ENCODE measurements around the gene SSR2.

The SSR2 gene

GRCh38 chr1:156021954-156022353, 1.2 kb upstream of the SSR2 start:
- H4K20me1 ChIP-seq (ENCODE audit: insufficient read depth, low read length, poor library complexity, severe bottlenecking): peaks cover 14% of the 10 kb centered on the region
- peaks cover 32% of the 10 kb centered on the region for H3K79me2 ChIP-seq (ENCODE audit: insufficient read depth, low read length)
- no peaks in the 10 kb centered on the region for H3K9me3 ChIP-seq (ENCODE audit: insufficient read depth, low read depth, low read length)
- H3K4me1 ChIP-seq (ENCODE audit: insufficient read depth, low read length, poor library complexity, severe bottlenecking): peaks cover 12% of the 10 kb centered on the region
- no peak overlapping the region for H2AFZ ChIP-seq (ENCODE audit: low read length)
- no peaks in the 10 kb centered on the region for H3K9me2 ChIP-seq (replicated peaks; ENCODE audit: low read depth, low read length)
- H3K4me3 ChIP-seq (ENCODE audit: low read length, poor library complexity, severe bottlenecking): no peak overlapping the region
- H3K9ac ChIP-seq (ENCODE audit: low read depth, low read length, poor library complexity, severe bottlenecking): no peak overlapping the region
- no peak overlapping the region for H3K4me2 ChIP-seq (ENCODE audit: low read depth, low read length, poor library complexity, severe bottlenecking)
- H3F3A ChIP-seq (ENCODE audit: low read depth): no peaks in the 10 kb centered on the region
- no peak for TF ChIP-seq CTCF (conservative IDR thresholded peaks at IDR 0.05; ENCODE audit: low read length)
- no peak for TF ChIP-seq EZH2phosphoT487 (IDR thresholded peaks at IDR 0.05; ENCODE audit: borderline replicate concordance)
- H3K36me3 ChIP-seq (ENCODE audit: insufficient read depth, low read length): peaks cover 4% of the 10 kb centered on the region; the same call in 1 of the 2 replicates
- no peaks in the 10 kb centered on the region for H3K27me3 ChIP-seq (ENCODE audit: insufficient read depth, low read length, poor library complexity, severe bottlenecking)

GRCh38 chr1:156021093-156021428, 310 bp upstream of the SSR2 start:
- Histone ChIP-seq H3K79me2 (ENCODE audit: insufficient read depth, low read length) (peaks cover 38% of the 10 kb centered on the region), H3K9me2 (replicated peaks; ENCODE audit: low read depth, low read length) (no peaks in the 10 kb centered on the region), H3F3A (ENCODE audit: low read depth) (no peaks in the 10 kb centered on the region), H4K20me1 (ENCODE audit: insufficient read depth, low read length, poor library complexity, severe bottlenecking) (peaks cover 18% of the 10 kb centered on the region), H3K4me3 (ENCODE audit: low read length, poor library complexity, severe bottlenecking) (peak overlapping the region; percentile 79), H3K9ac (ENCODE audit: low read depth, low read length, poor library complexity, severe bottlenecking) (peak overlapping the region; percentile 83), H3K4me2 (ENCODE audit: low read depth, low read length, poor library complexity, severe bottlenecking) (peak overlapping the region; percentile 71), H2AFZ (ENCODE audit: low read length) (peak overlapping the region; percentile 79), H3K36me3 (ENCODE audit: insufficient read depth, low read length) (peaks cover 8% of the 10 kb centered on the region; the same call in 1 of the 2 replicates), H3K9me3 (ENCODE audit: insufficient read depth, low read depth, low read length) (no peaks in the 10 kb centered on the region), H3K27me3 (ENCODE audit: insufficient read depth, low read length, poor library complexity, severe bottlenecking) (no peaks in the 10 kb centered on the region), H3K4me1 (ENCODE audit: insufficient read depth, low read length, poor library complexity, severe bottlenecking) (peaks cover 12% of the 10 kb centered on the region)
- TF ChIP-seq CTCF (conservative IDR thresholded peaks at IDR 0.05; ENCODE audit: low read length) (no peak), EZH2phosphoT487 (IDR thresholded peaks at IDR 0.05; ENCODE audit: borderline replicate concordance) (no peak)

GRCh38 chr1:156019946-156020292, 832 bp downstream of the SSR2 start:
- no peaks in the 10 kb centered on the region for H3F3A ChIP-seq (ENCODE audit: low read depth)
- H3K36me3 ChIP-seq (ENCODE audit: insufficient read depth, low read length): peaks cover 10% of the 10 kb centered on the region; the same call in 1 of the 2 replicates
- H2AFZ ChIP-seq (ENCODE audit: low read length): no peak overlapping the region
- peak overlapping the region; percentile 79 for H3K4me3 ChIP-seq (ENCODE audit: low read length, poor library complexity, severe bottlenecking)
- H3K9ac ChIP-seq (ENCODE audit: low read depth, low read length, poor library complexity, severe bottlenecking): peak overlapping the region; percentile 83
- H3K27me3 ChIP-seq (ENCODE audit: insufficient read depth, low read length, poor library complexity, severe bottlenecking): no peaks in the 10 kb centered on the region
- H3K9me2 ChIP-seq (replicated peaks; ENCODE audit: low read depth, low read length): no peaks in the 10 kb centered on the region
- peaks cover 12% of the 10 kb centered on the region for H3K4me1 ChIP-seq (ENCODE audit: insufficient read depth, low read length, poor library complexity, severe bottlenecking)
- no peak for TF ChIP-seq CTCF (conservative IDR thresholded peaks at IDR 0.05; ENCODE audit: low read length)
- no peak for TF ChIP-seq EZH2phosphoT487 (IDR thresholded peaks at IDR 0.05; ENCODE audit: borderline replicate concordance)
- H4K20me1 ChIP-seq (ENCODE audit: insufficient read depth, low read length, poor library complexity, severe bottlenecking): peaks cover 18% of the 10 kb centered on the region
- peak overlapping the region; percentile 96 for H3K4me2 ChIP-seq (ENCODE audit: low read depth, low read length, poor library complexity, severe bottlenecking)
- H3K9me3 ChIP-seq (ENCODE audit: insufficient read depth, low read depth, low read length): no peaks in the 10 kb centered on the region
- peaks cover 45% of the 10 kb centered on the region for H3K79me2 ChIP-seq (ENCODE audit: insufficient read depth, low read length)
